HG02610 (cell line): ENCODE measurements around the gene RHBDD1.

Experiments
- ATAC-seq: cut with Tn5 transposase; IDR thresholded peaks from one replicate; pipeline ENCODE4 v1.9.1; 2021; ENCODE audit warnings: mild to moderate bottlenecking, moderate library complexity; ENCODE audit not compliant: unreplicated experiment

The RHBDD1 gene

DNA sequence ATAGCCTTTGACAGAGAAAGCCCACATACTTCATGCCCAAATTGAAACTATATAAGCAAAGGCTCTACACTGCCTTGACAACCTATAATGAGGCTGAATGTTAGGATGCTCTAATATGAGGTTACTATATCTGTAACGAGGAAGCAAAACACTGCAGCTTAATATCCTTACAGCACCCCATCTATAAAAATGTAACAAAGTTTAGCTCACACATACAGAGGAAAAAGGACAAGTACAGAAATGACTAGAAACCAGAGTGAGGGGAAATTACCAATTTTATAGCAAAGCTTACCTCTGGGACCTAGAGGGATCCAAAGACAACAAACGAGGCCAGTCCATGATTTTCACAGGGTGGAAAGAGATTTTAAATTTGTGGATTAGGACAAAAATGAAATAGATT lies 189.7 kb downstream of the RHBDD1 start:
- ATAC-seq: peak; percentile 74

DNA sequence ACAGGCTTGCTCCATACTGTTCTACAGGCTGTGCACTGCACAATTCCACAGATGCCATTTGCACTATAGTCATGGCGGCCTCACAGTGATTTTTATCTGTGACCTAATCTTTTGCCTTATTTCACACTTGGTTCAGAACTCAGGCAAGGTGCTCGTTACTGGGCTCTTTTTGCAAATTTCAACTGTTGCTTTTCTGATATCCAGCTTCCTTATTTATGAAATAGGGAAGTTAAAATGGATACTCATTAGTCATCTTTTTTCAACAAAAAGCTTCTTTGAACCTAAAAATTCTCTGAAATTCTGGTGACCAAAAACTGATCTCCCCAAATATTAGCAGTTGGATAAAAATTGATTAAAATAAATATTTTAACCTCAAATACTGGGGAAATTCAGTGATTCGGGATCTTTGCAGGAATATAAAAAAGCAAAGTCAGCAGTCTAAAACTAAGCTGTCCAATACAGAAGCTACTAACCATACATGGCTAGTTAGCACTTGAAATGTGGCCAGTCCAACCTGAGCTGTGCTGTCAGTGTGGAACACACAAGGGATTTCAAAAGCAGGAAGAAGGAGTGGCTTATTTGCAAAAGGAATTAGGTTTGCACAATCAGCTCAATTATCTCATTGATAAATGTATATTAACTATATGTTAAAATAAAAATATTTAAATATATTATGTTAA lies 193.7 kb downstream of the RHBDD1 start:
- ATAC-seq: no peak

DNA sequence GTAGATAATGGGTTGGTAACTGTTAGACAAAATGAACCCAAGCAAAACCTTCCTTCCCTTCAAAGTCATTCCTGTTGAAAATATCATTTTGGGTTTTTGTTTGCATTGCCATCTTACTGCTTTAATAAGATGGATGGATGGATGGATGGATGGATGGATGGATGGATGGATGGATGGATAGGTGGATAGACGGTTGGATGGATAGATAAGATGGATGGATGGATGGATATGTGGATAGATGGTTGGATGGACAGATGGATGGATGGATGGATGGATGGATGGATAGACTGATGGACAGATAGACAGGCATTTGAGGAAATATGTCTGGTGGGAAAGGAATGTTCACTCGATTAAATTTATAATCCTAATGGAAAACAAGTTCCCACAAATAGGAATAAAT lies 194.9 kb downstream of the RHBDD1 start:
- no peak for ATAC-seq

DNA sequence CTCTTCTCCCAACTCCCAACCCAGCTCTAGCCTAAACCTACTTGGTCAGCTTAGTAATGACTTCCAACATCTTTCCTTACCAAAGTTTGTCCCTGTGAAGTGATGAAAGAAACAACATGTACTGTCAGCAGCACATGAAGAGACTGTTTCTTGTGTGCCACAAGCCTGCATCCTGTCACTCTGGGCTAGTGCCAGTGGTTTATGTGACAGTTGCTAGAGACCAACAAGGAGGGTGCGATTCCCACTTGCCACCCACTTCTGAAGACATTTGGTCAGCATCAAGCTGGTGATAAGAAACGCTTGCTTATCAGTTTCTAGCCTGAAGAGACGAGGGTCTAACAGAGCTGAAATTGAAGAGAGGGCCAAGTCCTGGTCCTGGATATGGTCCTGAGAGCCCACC lies 195.5 kb downstream of the RHBDD1 start:
- no peak for ATAC-seq

DNA sequence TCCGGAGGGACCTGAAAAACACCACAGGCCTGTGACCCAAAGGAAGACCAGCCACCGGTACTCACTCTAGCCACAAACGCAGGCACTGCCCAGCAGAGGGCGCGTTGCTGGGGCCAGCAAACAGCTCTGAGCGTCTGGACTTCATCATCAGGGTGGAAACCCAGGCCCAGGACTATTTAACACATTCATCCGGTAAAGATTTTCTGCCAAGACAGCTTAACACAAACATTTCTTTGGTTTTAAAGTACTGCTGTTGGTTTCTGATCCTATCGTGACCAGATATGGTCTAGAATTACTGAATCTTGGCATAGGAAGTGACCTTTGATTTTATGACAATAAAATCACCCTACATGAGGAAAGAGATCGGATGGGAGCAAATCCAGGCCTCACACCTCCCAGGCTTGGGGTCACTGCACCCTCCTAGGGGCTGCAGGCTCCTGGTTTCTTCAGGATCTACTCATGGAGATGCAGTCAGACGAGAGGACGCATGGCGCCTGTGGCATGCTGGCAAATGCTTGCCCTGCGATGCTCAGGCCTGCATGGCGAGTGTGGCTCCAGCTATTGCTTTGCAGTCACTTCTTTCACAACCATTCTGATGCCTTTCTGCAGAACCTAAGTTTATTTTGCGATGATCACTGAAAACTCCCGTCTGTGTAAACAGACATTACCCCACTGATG lies 197.8 kb downstream of the RHBDD1 start:
- peak; percentile 75 for ATAC-seq

DNA sequence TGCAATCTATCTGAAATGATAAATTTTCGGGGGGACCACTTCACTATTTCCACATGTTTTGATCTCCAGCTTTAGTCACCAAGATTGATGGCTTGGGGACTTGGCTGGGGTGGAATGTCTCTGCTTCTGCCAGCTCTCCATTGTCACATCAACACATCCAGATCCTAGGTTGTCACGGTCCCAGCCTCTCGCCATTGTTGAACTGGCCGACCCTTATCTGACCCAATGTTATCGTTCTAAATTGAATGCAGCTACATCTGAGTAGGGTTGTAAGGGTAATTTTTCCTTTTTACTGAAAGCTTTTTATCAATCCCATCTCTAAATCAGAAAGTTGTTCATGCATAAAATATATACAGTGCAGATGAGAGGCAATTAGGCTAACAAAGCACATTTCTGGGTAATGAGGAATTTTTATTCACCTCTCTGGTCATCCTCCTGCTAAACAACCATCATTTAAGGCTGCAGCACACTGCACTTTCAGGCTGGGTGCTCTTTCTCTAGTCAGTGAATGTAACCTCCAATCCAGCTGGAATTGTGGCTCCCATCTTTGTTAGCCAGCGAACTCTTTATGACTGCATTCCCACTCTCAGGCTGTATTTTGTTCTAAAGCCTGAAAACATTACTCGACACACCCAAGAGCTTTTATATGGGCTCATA lies 200.0 kb downstream of the RHBDD1 start:
- ATAC-seq: no peak

DNA sequence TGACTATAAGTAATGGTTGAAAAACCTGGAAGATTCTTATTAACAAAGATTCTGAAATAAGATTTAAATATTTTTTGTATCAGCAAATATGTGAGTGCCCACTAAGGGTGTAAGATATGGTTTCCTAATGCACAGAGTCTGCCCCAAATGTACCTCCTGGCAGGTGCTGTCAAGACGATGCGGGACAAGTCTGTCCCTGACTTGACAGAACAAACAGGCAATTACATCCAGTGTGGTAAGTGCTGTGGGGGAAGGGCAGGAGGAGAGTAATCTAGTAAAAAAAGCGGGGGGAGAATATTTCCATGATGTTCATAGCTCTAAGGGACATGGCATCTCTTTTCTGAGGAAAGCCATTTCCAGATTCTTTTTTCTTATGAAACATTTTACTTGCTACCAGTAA lies 200.7 kb downstream of the RHBDD1 start:
- no peak for ATAC-seq

DNA sequence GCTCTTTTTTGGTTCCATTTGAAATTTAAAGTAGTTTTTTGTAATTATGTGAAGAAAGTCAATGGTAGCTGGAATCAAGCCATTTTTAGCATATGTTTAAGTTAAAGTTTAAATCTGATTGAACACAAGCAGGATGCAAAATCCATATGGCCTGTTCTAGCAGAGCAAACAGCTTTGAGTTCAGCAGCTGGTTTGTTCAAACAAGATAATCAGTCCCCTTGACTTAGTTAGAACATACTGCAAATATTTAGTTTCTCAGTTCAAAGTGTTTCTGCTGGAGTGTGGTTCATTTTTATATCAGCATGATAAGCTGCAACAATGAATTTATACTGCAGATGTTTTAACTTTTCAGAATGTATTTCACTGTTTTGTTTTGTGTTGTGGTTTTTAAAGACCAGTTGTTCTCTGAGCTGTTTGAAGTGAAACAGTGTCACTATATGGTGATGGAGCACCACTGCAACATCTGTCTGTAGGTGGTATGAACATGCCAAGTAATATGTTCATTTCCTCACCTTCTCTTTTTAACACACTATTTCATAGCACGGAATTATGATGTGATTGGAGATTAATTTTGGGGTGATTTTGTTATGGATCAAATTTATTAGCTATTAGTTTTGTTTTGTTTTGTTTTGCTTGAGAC lies 202.8 kb downstream of the RHBDD1 start:
- ATAC-seq: no peak

DNA sequence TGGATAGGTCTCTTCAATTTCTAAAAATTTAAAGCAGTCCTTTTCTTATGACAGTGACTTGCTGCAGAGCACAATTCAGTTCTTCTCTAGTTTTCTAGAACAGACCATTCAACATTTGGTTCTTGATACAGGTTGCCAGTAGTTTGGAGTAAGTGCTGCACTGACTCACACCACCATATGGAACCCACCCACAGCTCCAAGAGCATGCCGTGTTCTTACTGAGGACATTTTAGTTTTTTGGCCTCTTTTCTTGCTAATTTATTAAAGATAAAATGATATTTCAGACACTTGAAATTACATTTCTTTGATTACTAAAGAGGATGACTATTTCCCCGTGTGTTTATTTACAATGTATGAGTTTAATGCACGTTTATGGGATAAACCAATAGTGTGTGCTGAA lies 208.1 kb downstream of the RHBDD1 start:
- ATAC-seq: no peak
